ENCODE measurements around the gene DDX49.

DDX49 gene

DNA sequence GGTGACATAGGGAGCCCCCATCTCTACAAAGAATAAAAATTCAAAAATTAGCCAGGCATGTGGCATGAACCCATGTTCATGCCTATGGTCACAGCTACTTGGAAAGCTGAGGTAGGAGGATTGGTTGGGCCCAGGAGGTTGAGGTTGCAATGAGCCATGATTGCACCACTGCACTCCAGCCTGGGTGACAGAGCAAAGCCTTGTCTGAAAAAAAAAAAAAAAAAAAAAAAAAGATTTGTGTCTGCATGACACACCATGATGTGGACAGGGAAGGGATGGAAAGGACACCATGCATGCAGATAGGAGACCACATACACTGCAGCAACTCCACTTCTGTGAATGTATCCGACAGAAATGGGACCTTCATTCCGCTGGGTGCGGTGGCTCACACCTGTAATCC is 55.5 kb downstream of the DDX49 start:
- no peak for DNase-seq (ENCODE audit: low read depth)

DNA sequence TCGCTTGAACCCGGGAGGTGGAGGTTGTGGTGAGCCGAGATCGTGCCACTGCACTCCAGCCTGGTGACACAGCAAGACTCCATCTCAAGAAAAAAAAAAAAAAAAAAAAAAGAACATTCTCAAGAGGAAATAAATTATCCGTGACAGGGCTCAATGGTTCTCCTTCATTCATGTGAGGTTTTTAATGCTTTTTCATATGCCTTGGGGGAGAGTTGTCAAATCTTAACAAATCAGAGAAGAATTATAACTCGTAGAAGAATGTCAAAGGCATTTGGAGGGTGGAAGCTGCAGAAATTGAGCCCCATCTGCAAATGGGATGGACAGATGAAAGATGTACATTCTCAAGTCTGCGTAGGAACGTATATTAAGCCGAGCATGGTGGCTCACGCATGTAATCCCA is 56.4 kb downstream of the DDX49 start:
- no peak for DNase-seq (ENCODE audit: low read depth)

Measured in CMK (cell line).